Osteoblast (primary cell): ENCODE data around the gene TRIM29. TPM values are rescaled to one million over a fixed set of nuclear protein-coding genes. Genes with fewer than 3 reads are reported as not detected.

Source experiments
- DNase-seq: peaks from one replicate; pipeline ENCODE4 v3.0.0; 2011; ENCODE audit warnings: low spot score, mixed read lengths; ENCODE audit not compliant: insufficient read length; ENCODE audit errors: missing footprints
- H2AFZ ChIP-seq: 2 replicates; pipeline ENCODE4 v1.6.0; 2011; ENCODE audit warnings: mild to moderate bottlenecking, low read length
- H3K27ac ChIP-seq: 2 replicates; pipeline ENCODE4 v1.5.1; 2011; ENCODE audit warnings: mild to moderate bottlenecking, low read depth, low read length, moderate library complexity
- H3K27me3 ChIP-seq: 2 replicates; pipeline ENCODE4 v1.6.0; 2012; ENCODE audit warnings: mild to moderate bottlenecking, control low read depth, inconsistent platforms, low read length, moderate library complexity; ENCODE audit not compliant: insufficient read depth
- H3K36me3 ChIP-seq: 2 replicates; pipeline ENCODE4 v1.5.1; 2011; ENCODE audit warnings: mild to moderate bottlenecking, low read length, control low read depth, moderate library complexity; ENCODE audit not compliant: insufficient read depth
- H3K4me1 ChIP-seq: 2 replicates; pipeline ENCODE4 v1.5.1; 2011; ENCODE audit warnings: mild to moderate bottlenecking, low read length, control low read depth, moderate library complexity; ENCODE audit not compliant: insufficient read depth
- H3K4me2 ChIP-seq: 2 replicates; pipeline ENCODE4 v1.6.0; 2011; ENCODE audit warnings: mild to moderate bottlenecking, low read length; ENCODE audit not compliant: insufficient read depth
- H3K4me3 ChIP-seq: fragments of 200-600 bp; sonication (generic); 3 replicates; pipeline ENCODE4 v1.5.1; 2012; ENCODE audit warnings: mild to moderate bottlenecking, low read length, inconsistent platforms; ENCODE audit not compliant: insufficient read depth
- H3K79me2 ChIP-seq: 2 replicates; pipeline ENCODE4 v1.6.0; 2012; ENCODE audit warnings: mild to moderate bottlenecking, low read length, control low read depth, inconsistent platforms; ENCODE audit not compliant: insufficient read depth
- H3K9me3 ChIP-seq: 2 replicates; pipeline ENCODE4 v1.5.1; 2011; ENCODE audit warnings: low read depth, low read length, control low read depth
- H4K20me1 ChIP-seq: 2 replicates; pipeline ENCODE4 v1.6.0; 2012; ENCODE audit warnings: mild to moderate bottlenecking, low read length, control low read depth; ENCODE audit not compliant: insufficient read depth
- CTCF ChIP-seq: IDR thresholded peaks from 2 replicates; pipeline ENCODE4 v1.5.1; 2011; ENCODE audit warnings: mild to moderate bottlenecking, low read depth, low read length, moderate library complexity; ENCODE audit errors: extremely low read depth
- total RNA-seq: library from RNA; depleted of rRNA; stranded (reverse); fragments of >200 nt; gene quantifications from 2 replicates; pipeline ENCODE4 v1.2.3, GENCODE V29; 2012

The TRIM29 gene
- total RNA-seq, 1 donor: 0.36 TPM

DNA sequence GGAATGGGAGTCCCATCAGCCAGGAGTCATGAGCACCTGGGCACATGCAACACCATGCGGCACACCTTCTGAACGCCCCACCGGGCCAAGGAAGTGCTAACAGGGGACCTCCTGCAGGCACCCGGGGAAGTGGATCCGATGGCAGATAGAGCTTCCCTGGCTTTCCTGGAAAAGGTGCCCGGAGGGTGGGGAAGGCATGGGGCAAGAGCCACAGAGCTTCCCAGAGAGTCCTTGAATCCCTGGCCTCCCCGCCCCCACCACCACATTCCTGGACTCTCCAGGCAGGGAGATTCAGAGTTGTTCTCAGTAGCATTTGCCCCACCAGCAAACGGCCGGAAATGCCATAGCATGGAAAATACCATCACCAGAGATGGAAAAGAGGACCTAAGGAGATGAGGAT is 8.3 kb downstream of the TRIM29 start:
- no peak overlapping the region for H3K4me2 ChIP-seq

DNA sequence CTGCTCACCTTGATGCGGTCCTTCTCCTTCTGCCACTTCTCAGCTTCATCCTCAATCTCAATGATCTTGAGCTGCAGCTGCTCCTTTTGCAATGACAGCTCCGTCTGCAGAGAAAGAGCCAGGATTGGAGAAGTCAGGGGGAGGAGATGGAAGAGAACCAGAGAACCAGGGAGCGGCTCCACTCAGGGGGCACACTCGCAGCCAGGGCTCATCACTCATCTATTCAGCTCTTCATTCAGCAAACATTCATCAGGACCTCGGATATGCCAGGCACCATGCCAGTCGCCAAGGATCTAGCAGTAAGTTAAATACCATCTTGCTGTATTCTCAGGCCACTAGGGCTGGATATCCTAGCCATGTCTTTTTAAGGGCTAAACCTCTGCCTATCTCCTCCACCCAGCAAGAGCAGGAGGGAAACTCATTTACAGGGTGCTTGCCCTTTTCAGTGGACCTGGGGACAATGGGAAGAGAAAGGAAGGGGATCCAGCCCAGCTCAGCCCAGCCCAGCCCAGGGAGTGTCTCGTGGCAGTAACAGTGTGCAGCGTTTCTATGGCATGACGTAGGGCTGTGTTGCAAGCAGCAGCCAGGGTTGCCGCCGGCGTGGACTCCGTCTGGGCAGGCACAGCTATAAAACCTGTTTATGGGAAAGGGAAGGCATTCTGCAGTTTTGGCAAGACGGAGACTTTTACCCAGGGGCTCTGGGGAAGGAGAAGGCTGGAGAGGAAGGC is 9.4 kb downstream of the TRIM29 start:
- Histone ChIP-seq H4K20me1 (no peaks in the 10 kb centered on the region), H3K27me3 (peaks cover 19% of the 10 kb centered on the region), H2AFZ (no peak overlapping the region), H3K27ac (no peak overlapping the region), H3K4me3 (no peak overlapping the region), H3K79me2 (no peaks in the 10 kb centered on the region), H3K4me2 (peak overlapping the region; percentile 41), H3K9me3 (no peaks in the 10 kb centered on the region), H3K4me1 (no peaks in the 10 kb centered on the region), H3K36me3 (no peaks in the 10 kb centered on the region)
- TF ChIP-seq CTCF: no peak
- peak; percentile 72 for DNase-seq

More for the DNA sequence above, 8.3 kb downstream of the TRIM29 start:
- Histone ChIP-seq H3K27ac (no peak overlapping the region), H4K20me1 (no peaks in the 10 kb centered on the region), H2AFZ (no peak overlapping the region), H3K79me2 (no peaks in the 10 kb centered on the region), H3K36me3 (no peaks in the 10 kb centered on the region), H3K4me3 (no peak overlapping the region), H3K27me3 (peaks cover 19% of the 10 kb centered on the region), H3K4me1 (no peaks in the 10 kb centered on the region), H3K9me3 (no peaks in the 10 kb centered on the region)
- peak; percentile 62 for DNase-seq
- TF ChIP-seq CTCF: no peak

DNA sequence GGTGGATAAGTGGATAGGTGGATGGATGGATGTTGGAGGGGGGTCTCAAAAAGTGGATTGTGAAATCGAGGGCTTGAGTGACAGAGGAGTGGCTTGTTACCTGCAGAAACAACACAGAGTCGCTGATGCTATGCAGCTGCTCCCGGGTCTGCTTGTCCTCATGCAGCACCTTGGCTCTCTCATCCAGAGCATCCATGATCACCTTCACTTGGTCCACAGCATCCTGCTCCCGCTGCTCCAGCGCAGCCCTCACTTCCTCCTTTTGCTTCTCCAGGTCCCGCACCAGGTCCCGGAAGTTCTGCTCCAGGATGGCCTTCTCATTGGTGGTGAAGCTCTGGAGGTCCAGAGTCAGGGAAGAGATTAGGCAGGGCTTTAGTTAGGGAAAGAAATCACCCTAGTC is 10.7 kb downstream of the TRIM29 start:
- no peak overlapping the region for H2AFZ ChIP-seq
- no peaks in the 10 kb centered on the region for H3K79me2 ChIP-seq
- no peak overlapping the region for H3K4me2 ChIP-seq
- no peak overlapping the region for H3K27ac ChIP-seq
- H3K9me3 ChIP-seq: no peaks in the 10 kb centered on the region
- peaks cover 15% of the 10 kb centered on the region for H3K27me3 ChIP-seq
- H3K36me3 ChIP-seq: no peaks in the 10 kb centered on the region
- DNase-seq: peak; percentile 34
- TF ChIP-seq CTCF: no peak
- no peak overlapping the region for H3K4me3 ChIP-seq
- H3K4me1 ChIP-seq: no peaks in the 10 kb centered on the region
- no peaks in the 10 kb centered on the region for H4K20me1 ChIP-seq

GRCh38 chr11:120126620-120127019 is 11.3 kb downstream of the TRIM29 start:
- no peaks in the 10 kb centered on the region for H3K4me1 ChIP-seq
- H3K36me3 ChIP-seq: no peaks in the 10 kb centered on the region
- no peak overlapping the region for H3K4me3 ChIP-seq
- no peaks in the 10 kb centered on the region for H3K9me3 ChIP-seq
- H3K27me3 ChIP-seq: peaks cover 10% of the 10 kb centered on the region
- no peaks in the 10 kb centered on the region for H4K20me1 ChIP-seq
- no peak for DNase-seq
- H3K4me2 ChIP-seq: no peak overlapping the region
- no peak overlapping the region for H2AFZ ChIP-seq
- TF ChIP-seq CTCF: no peak
- no peak overlapping the region for H3K27ac ChIP-seq
- no peaks in the 10 kb centered on the region for H3K79me2 ChIP-seq
